Calu3 (cell line): ENCODE results near the gene ST6GALNAC3. TPM values are rescaled to one million over a fixed set of nuclear protein-coding genes. Genes with fewer than 3 reads are reported as not detected.

ENCODE experiments used
- BruUV-seq: library from RNA; stranded (reverse); fragments of 400-500 nt; replicated peaks from 2 replicates; lab custom pipeline; 2021; lab: Mats Ljungman, UMichigan
- CTCF ChIA-PET: fragments of 300-600 bp; sonication (Branson Sonifier 250); formaldehyde crosslinking; loops from one replicate; lab custom pipeline; 2022; ENCODE audit warnings: antibody characterized with exemption; lab: Charles Lee
- DNase-seq: peaks from one replicate; pipeline ENCODE4 v3.0.0; 2022
- H3K27ac Mint-ChIP-seq: one replicate; pipeline ENCODE4 v1.8.0; 2022; ENCODE audit warnings: mixed read lengths; ENCODE audit not compliant: unreplicated experiment
- H3K27me3 Mint-ChIP-seq: one replicate; pipeline ENCODE4 v1.8.0; 2022; ENCODE audit warnings: mixed read lengths; ENCODE audit not compliant: unreplicated experiment
- H3K36me3 Mint-ChIP-seq: one replicate; pipeline ENCODE4 v1.8.0; 2022; ENCODE audit warnings: mild to moderate bottlenecking, moderate library complexity, mixed read lengths; ENCODE audit not compliant: insufficient read depth, unreplicated experiment
- H3K4me1 Mint-ChIP-seq: one replicate; pipeline ENCODE4 v1.8.0; 2022; ENCODE audit warnings: mild to moderate bottlenecking, low read depth, mixed read lengths; ENCODE audit not compliant: unreplicated experiment
- H3K4me3 Mint-ChIP-seq: one replicate; pipeline ENCODE4 v1.8.0; 2022; ENCODE audit warnings: mild to moderate bottlenecking, low read depth, moderate library complexity, mixed read lengths; ENCODE audit not compliant: unreplicated experiment
- H3K9me3 Mint-ChIP-seq: one replicate; pipeline ENCODE4 v1.8.0; 2022; ENCODE audit warnings: low read depth, mixed read lengths; ENCODE audit not compliant: unreplicated experiment
- intact Hi-C: fragments of 100-400 bp; cut with micrococcal nuclease; formaldehyde crosslinking; loops from one replicate; pipeline ENCODE4 v1.10.0; 2022; ENCODE audit not compliant: unreplicated experiment
- total RNA-seq: library from RNA; stranded (reverse); gene quantifications from 2 replicates; pipeline ENCODE4 v1.2.3, GENCODE V29; 2022
- TF ChIP-seq, protein P1 (sequence below): fragments of 200-600 bp; IDR thresholded peaks from one replicate; pipeline ENCODE4 v1.8.0; 2022; ENCODE audit warnings: antibody characterized with exemption; ENCODE audit not compliant: unreplicated experiment

The ST6GALNAC3 gene
- total RNA-seq, 1 experiment from 2014 or later, result 0.87 TPM

DNA sequence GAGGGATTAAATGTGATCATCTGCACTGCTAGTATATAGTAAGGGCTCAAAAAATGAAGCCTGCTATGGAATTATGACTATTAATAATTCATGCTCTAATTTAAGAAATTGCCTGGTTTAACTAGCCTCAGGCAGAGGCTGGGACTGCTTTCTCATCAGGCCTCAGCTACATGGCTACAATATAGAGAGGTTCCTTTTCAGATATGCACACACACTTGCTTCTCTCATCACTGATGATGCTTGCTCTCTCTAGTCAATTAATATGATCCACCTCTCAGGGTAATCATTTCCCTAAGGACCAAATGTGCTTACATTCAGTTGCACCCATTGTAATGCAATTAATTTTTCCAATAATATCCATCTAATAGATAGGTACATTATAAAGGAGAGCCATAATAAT lies 467.8 kb downstream of the ST6GALNAC3 start:
- Mint-ChIP-seq H3K36me3 (no peaks in the 10 kb centered on the region), H3K9me3 (peaks cover 4% of the 10 kb centered on the region), H3K27me3 (no peaks in the 10 kb centered on the region), H3K27ac (no peak overlapping the region), H3K4me1 (peaks cover 9% of the 10 kb centered on the region), H3K4me3 (no peak overlapping the region)
- intact Hi-C loops, result no loop called here
- BruUV-seq, result no TSS peak
- no peak for DNase-seq
- CTCF ChIA-PET, result no interaction called here
- TF ChIP-seq, protein P1, sequence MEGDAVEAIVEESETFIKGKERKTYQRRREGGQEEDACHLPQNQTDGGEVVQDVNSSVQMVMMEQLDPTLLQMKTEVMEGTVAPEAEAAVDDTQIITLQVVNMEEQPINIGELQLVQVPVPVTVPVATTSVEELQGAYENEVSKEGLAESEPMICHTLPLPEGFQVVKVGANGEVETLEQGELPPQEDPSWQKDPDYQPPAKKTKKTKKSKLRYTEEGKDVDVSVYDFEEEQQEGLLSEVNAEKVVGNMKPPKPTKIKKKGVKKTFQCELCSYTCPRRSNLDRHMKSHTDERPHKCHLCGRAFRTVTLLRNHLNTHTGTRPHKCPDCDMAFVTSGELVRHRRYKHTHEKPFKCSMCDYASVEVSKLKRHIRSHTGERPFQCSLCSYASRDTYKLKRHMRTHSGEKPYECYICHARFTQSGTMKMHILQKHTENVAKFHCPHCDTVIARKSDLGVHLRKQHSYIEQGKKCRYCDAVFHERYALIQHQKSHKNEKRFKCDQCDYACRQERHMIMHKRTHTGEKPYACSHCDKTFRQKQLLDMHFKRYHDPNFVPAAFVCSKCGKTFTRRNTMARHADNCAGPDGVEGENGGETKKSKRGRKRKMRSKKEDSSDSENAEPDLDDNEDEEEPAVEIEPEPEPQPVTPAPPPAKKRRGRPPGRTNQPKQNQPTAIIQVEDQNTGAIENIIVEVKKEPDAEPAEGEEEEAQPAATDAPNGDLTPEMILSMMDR, result no peak

- CTCF ChIA-PET, result no interaction called here
- Mint-ChIP-seq H3K4me1 (peaks cover 9% of the 10 kb centered on the region), H3K27ac (no peak overlapping the region), H3K9me3 (peaks cover 4% of the 10 kb centered on the region), H3K4me3 (no peak overlapping the region), H3K27me3 (no peaks in the 10 kb centered on the region), H3K36me3 (no peaks in the 10 kb centered on the region)
- no peak for DNase-seq
- TF ChIP-seq, protein P1, result no peak
- no TSS peak for BruUV-seq
- intact Hi-C loops, result no loop called here
Measured at GRCh38 chr1:76543495-76543894, 468.9 kb downstream of the ST6GALNAC3 start.

DNA sequence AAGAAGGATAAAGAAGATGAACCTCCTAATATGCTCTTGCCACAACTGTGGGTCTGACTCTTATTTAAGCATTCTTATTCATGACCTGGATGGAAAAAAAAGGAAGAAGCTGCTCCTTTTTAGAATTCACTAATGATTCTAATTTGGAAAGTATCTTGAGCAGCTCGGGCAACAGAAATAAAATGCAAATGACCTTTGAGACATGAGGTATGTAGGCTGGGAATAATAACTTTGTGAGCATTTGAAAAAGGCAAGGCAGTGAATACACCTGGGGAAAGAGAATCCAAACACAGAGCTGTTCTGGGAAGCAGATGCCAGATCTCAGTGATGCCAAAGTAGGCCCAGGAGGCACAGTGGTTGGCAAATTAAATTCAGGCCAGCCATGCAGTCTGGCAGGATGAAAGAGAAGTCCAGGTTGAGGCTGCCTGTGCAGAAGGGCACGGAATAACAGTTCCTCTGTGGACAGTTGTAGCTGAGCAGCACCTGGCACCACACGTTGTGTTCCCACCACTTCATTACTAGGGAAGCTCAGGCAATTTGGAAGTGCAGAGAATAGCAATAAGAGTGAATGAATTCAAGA lies 471.9 kb downstream of the ST6GALNAC3 start:
- no TSS peak for BruUV-seq

GRCh38 chr1:76547916-76548315 lies 473.4 kb downstream of the ST6GALNAC3 start:
- H3K27ac Mint-ChIP-seq, result no peak overlapping the region
- H3K27me3 Mint-ChIP-seq, result no peaks in the 10 kb centered on the region
- peaks cover 4% of the 10 kb centered on the region for H3K9me3 Mint-ChIP-seq
- BruUV-seq, result no TSS peak
- no peak for DNase-seq
- CTCF ChIA-PET, result interaction anchor here (0.6 to 1.1 kb wide), 3 partner anchors 117 to 240 kb away, joined by 3 to 7 read pairs (median 3); no protein-coding TSS in a partner anchor
- no peaks in the 10 kb centered on the region for H3K4me1 Mint-ChIP-seq
- H3K36me3 Mint-ChIP-seq, result no peaks in the 10 kb centered on the region
- TF ChIP-seq, protein P1, result no peak
- intact Hi-C loops, result no loop called here
- H3K4me3 Mint-ChIP-seq, result no peak overlapping the region

More for the DNA sequence above, 471.9 kb downstream of the ST6GALNAC3 start:
- peaks cover 4% of the 10 kb centered on the region for H3K9me3 Mint-ChIP-seq
- DNase-seq, result no peak
- intact Hi-C loops, result no loop called here
- no peaks in the 10 kb centered on the region for H3K4me1 Mint-ChIP-seq
- TF ChIP-seq, protein P1, result no peak
- no peaks in the 10 kb centered on the region for H3K36me3 Mint-ChIP-seq
- no peaks in the 10 kb centered on the region for H3K27me3 Mint-ChIP-seq
- H3K27ac Mint-ChIP-seq, result no peak overlapping the region
- H3K4me3 Mint-ChIP-seq, result no peak overlapping the region
- CTCF ChIA-PET, result no interaction called here
